Activated CD4-positive, alpha-beta T cell treated with anti-CD3 and anti-CD28 coated beads, Interleukin-2, amount 50 U/mL, for 48 hours (primary cell): ENCODE results near the gene OTOF.
"Not testable (repeated sequence)": the region's sequence is repeated elsewhere in the genome, so short reads cannot be mapped to it uniquely, and the experiment has no call there.

Experiments used
- DNase-seq, 2 experiments: peaks; one replicate each; pipeline ENCODE4 v3.0.0-alpha.2; 2020

Gene OTOF

GRCh38 chr2:26479789-26480565 is 2.1 kb upstream of the OTOF start:
- DNase-seq = no peak

- DNase-seq = no peak
These were observed 1.3 kb upstream of the OTOF start for GRCh38 chr2:26479131-26479788.

GRCh38 chr2:26478366-26478765 is 442 bp upstream of the OTOF start:
- DNase-seq = no peak

GRCh38 chr2:26477126-26477910 is 606 bp downstream of the OTOF start:
- DNase-seq = peak; percentile 16 to 29

GRCh38 chr2:26475832-26476501 is 2.0 kb downstream of the OTOF start:
- DNase-seq = no peak

GRCh38 chr2:26475037-26475436 is 2.9 kb downstream of the OTOF start:
- no peak for DNase-seq

GRCh38 chr2:26474261-26474785 is 3.6 kb downstream of the OTOF start:
- DNase-seq = no peak

- DNase-seq = no peak
These were observed 4.1 kb downstream of the OTOF start for GRCh38 chr2:26473796-26474195.

- no peak for DNase-seq
These were observed 4.9 kb downstream of the OTOF start for GRCh38 chr2:26472821-26473655.

- no peak for DNase-seq
These were observed 5.9 kb downstream of the OTOF start for GRCh38 chr2:26471766-26472706.

- no peak for DNase-seq
These were observed 6.6 kb downstream of the OTOF start for GRCh38 chr2:26471289-26471688.

- no peak for DNase-seq
These were observed 7.2 kb downstream of the OTOF start for GRCh38 chr2:26470601-26471260.

GRCh38 chr2:26469955-26470354 is 8.0 kb downstream of the OTOF start:
- no peak for DNase-seq

GRCh38 chr2:26469092-26469710 is 8.7 kb downstream of the OTOF start:
- peak; percentile 79 to 83 for DNase-seq

GRCh38 chr2:26468544-26468943 is 9.4 kb downstream of the OTOF start:
- DNase-seq = not testable (repeated sequence)

- DNase-seq = no peak
These were observed 11.1 kb downstream of the OTOF start for GRCh38 chr2:26466662-26467310.

GRCh38 chr2:26465981-26466471 is 11.9 kb downstream of the OTOF start:
- no peak for DNase-seq

GRCh38 chr2:26465266-26465925 is 12.5 kb downstream of the OTOF start:
- no peak for DNase-seq
